Upper lobe of left lung (tissue), 6 donors: ENCODE measurements around the gene CLTCL1. TPM values are rescaled to one million over a fixed set of nuclear protein-coding genes. Genes with fewer than 3 reads are reported as not detected.

ENCODE experiments used
- ATAC-seq, 2 donors: fragments of 200-7000 bp; cut with Tn5 transposase; one replicate each; pipeline ENCODE4 v1.9.1; 2022; ENCODE audit warnings: mild to moderate bottlenecking in 2 of 2, moderate library complexity in 2 of 2; ENCODE audit not compliant: low FRiP score in 2 of 2
- DNase-seq, 2 donors: peaks; one replicate each; pipeline ENCODE4 v3.0.0-alpha.2; 2019 to 2020
- H3K27ac ChIP-seq, 4 donors: fragments of 200-600 bp; sonication (generic); one replicate each; pipeline ENCODE4 v1.5.1; 2016 to 2019
- H3K27me3 ChIP-seq, 4 donors: fragments of 200-600 bp; sonication (generic); one replicate each; pipeline ENCODE4 v1.5.1; 2017 to 2019
- H3K36me3 ChIP-seq, 4 donors: fragments of 200-600 bp; sonication (generic); one replicate each; pipeline ENCODE4 v1.5.1; 2016 to 2019
- H3K4me1 ChIP-seq, 4 donors: fragments of 200-600 bp; sonication (generic); one replicate each; pipeline ENCODE4 v1.5.1; 2018 to 2019
- H3K4me3 ChIP-seq, 4 donors: fragments of 200-600 bp; sonication (generic); one replicate each; pipeline ENCODE4 v1.5.1; 2017 to 2019; ENCODE audit warnings: mild to moderate bottlenecking in 2 of 4, moderate library complexity in 1 of 4
- H3K9me3 ChIP-seq, 4 donors: fragments of 200-600 bp; sonication (generic); one replicate each; pipeline ENCODE4 v1.5.1; 2018 to 2019
- CTCF ChIP-seq, 6 experiments: fragments of 450-650 bp in 4 of 6; fragments of 200-600 bp in 2 of 6; sonication (generic) in 2 of 6; IDR thresholded peaks; one replicate each; pipeline ENCODE4 v1.5.1; 2016 to 2019; ENCODE audit warnings: antibody characterized with exemption in 6 of 6
- EP300 ChIP-seq, 4 donors: sonication (generic); formaldehyde crosslinking; IDR thresholded peaks; one replicate each; pipeline ENCODE4 v1.5.1; 2017; ENCODE audit warnings: antibody characterized with exemption in 4 of 4, control low read depth in 2 of 4
- POLR2A ChIP-seq, 4 donors: fragments of 450-650 bp; IDR thresholded peaks; one replicate each; pipeline ENCODE4 v1.5.1; 2016 to 2017; ENCODE audit warnings: antibody characterized with exemption in 4 of 4, mild to moderate bottlenecking in 2 of 4
- POLR2AphosphoS5 ChIP-seq, 2 donors: sonication (generic); formaldehyde crosslinking; IDR thresholded peaks; one replicate each; pipeline ENCODE4 v1.5.1; 2017; ENCODE audit warnings: antibody characterized with exemption in 2 of 2
- WGBS, 2 donors: methylation state at CpG; one replicate each; pipeline ENCODE4 v1.1.5; 2017 to 2018; 5-methylcytosine and 5-hydroxymethylcytosine counted together
- total RNA-seq, 6 donors: library from RNA; depleted of rRNA in 4 of 6; stranded (reverse); fragments of >200 nt in 4 of 6; gene quantifications; one replicate each; pipeline versions ENCODE4 v1.1.0 to v1.2.1, GENCODE V29; 2016 to 2021
- donor health status: DM: no; HTN: no; CAD: no; lungs with moderate emphysema.
- donor health status: DM: no; HTN: yes; CAD: no; lungs with severe emphysema.

CLTCL1 gene
- total RNA-seq, 6 donors from 2014 or later: 3.0 to 14.7 (median 6.0) TPM

- TF ChIP-seq POLR2AphosphoS5 (IDR thresholded peaks at IDR 0.05): no peak
- TF ChIP-seq CTCF (IDR thresholded peaks at IDR 0.05): no peak
- TF ChIP-seq EP300 (IDR thresholded peaks at IDR 0.05): no peak
- no peak for TF ChIP-seq POLR2A (IDR thresholded peaks at IDR 0.05)
- H3K4me3 ChIP-seq: no peak overlapping the region
- H3K27ac ChIP-seq: no peak overlapping the region
- peaks cover 2 to 35% (median 21%) of the 10 kb centered on the region in 4 donors for H3K27me3 ChIP-seq
- H3K4me1 ChIP-seq: peaks cover 8 to 24% (median 9%) of the 10 kb centered on the region in 4 donors
- no peaks in the 10 kb centered on the region for H3K36me3 ChIP-seq
- DNase-seq: no peak
- no peak for ATAC-seq
- WGBS, 2 donors: 61% methylated on average over 11 of the region's 11 CpGs
- peaks cover 0 to 3% (median 0%) of the 10 kb centered on the region in 4 donors for H3K9me3 ChIP-seq
Measured at GRCh38 chr22:19152942-19153883, 138.3 kb downstream of the CLTCL1 start.

GRCh38 chr22:19151329-19152191, 140.0 kb downstream of the CLTCL1 start:
- DNase-seq (no peak), ATAC-seq (no peak)
- Histone ChIP-seq H3K9me3 (peaks cover 0 to 3% (median 0%) of the 10 kb centered on the region in 4 donors), H3K27ac (no peak overlapping the region), H3K4me3 (no peak overlapping the region), H3K4me1 (peaks cover 8 to 24% (median 9%) of the 10 kb centered on the region in 4 donors), H3K27me3 (peaks cover 4 to 38% (median 21%) of the 10 kb centered on the region in 4 donors), H3K36me3 (no peaks in the 10 kb centered on the region)
- 61 to 63% methylated on average over 7 to 10 of the region's 10 CpGs for WGBS, 2 donors
- TF ChIP-seq EP300 (IDR thresholded peaks at IDR 0.05): no peak

- no peak for TF ChIP-seq POLR2A (IDR thresholded peaks at IDR 0.05)
- no peak for TF ChIP-seq POLR2AphosphoS5 (IDR thresholded peaks at IDR 0.05)
- no peak for TF ChIP-seq EP300 (IDR thresholded peaks at IDR 0.05)
- TF ChIP-seq CTCF (IDR thresholded peaks at IDR 0.05): no peak
- H3K36me3 ChIP-seq: no peaks in the 10 kb centered on the region
- ATAC-seq: no peak
- 12 to 31% methylated on average over 17 to 41 of the region's 68 CpGs for WGBS, 2 donors
- H3K9me3 ChIP-seq: peaks cover 0 to 3% (median 0%) of the 10 kb centered on the region in 4 donors
- DNase-seq: peak in 1 of 2 donors; percentile 65
- H3K27me3 ChIP-seq: peaks cover 4 to 38% (median 21%) of the 10 kb centered on the region in 4 donors
- H3K4me3 ChIP-seq: no peak overlapping the region
- no peak overlapping the region for H3K27ac ChIP-seq
- peaks cover 8 to 24% (median 9%) of the 10 kb centered on the region in 4 donors for H3K4me1 ChIP-seq
Measured at GRCh38 chr22:19150482-19151328, 140.8 kb downstream of the CLTCL1 start.

GRCh38 chr22:19149991-19150390, 141.5 kb downstream of the CLTCL1 start, which contains the start of gene GSC2:
Gene GSC2 (minus strand): TSS chr22:19150292. CDS start chr22:19150283, 9 bp downstream.
- Histone ChIP-seq H3K27me3 (peaks cover 4 to 38% (median 21%) of the 10 kb centered on the region in 4 donors), H3K9me3 (peaks cover 0 to 3% (median 0%) of the 10 kb centered on the region in 4 donors), H3K36me3 (no peaks in the 10 kb centered on the region), H3K4me3 (peak within 1 kb of the TSS in 3 of 4 donors; percentile 22 to 40 (median 22)), H3K4me1 (peaks cover 8 to 24% (median 9%) of the 10 kb centered on the region in 4 donors), H3K27ac (no peak within 1 kb of the TSS)
- ATAC-seq (no peak), DNase-seq (peak in 1 of 2 donors; percentile 66)
- WGBS, 2 donors: 1% methylated on average over 23 of the region's 59 CpGs; no CpG with 5 or more reads in 1 of the 2 donors
- no peak for TF ChIP-seq POLR2AphosphoS5 (IDR thresholded peaks at IDR 0.05)
- no peak for TF ChIP-seq POLR2A (IDR thresholded peaks at IDR 0.05)
